C4-2B (cell line): ENCODE results near the gene OR11G2.

Experiments
- CTCF ChIP-seq: fragments of 450-650 bp; conservative IDR thresholded peaks from 2 replicates; pipeline ENCODE4 v1.5.1; 2017; ENCODE audit warnings: mild to moderate bottlenecking
- ZFX ChIP-seq: fragments of 450-650 bp; IDR thresholded peaks from 2 replicates; pipeline ENCODE4 v1.6.1; 2017

GRCh38 chr14:20195911-20196310, 5.2 kb downstream of the OR11G2 start:
- TF ChIP-seq CTCF = peak; percentile 58
- TF ChIP-seq ZFX = no peak
